HUES64 (cell line): ENCODE measurements around the gene MED14. TPM values are rescaled to one million over a fixed set of nuclear protein-coding genes. Genes with fewer than 3 reads are reported as not detected.
A peak's percentile ranks its signal among the peaks of the same experiment; 100 is the strongest.
"Not testable (repeated sequence)": the region's sequence is repeated elsewhere in the genome, so short reads cannot be mapped to it uniquely, and the experiment has no call there.

Source experiments
- H3K27ac ChIP-seq: 2 replicates; pipeline ENCODE4 v1.7.0; 2013; ENCODE audit warnings: low read depth, low read length, inconsistent platforms
- H3K27me3 ChIP-seq: 2 replicates; pipeline ENCODE4 v1.6.1; 2013; ENCODE audit warnings: mild to moderate bottlenecking, low read length; ENCODE audit not compliant: insufficient read depth
- H3K36me3 ChIP-seq: 2 replicates; pipeline ENCODE4 v1.6.1; 2013; ENCODE audit warnings: mild to moderate bottlenecking, low read length; ENCODE audit not compliant: insufficient read depth
- H3K4me1 ChIP-seq: 2 replicates; pipeline ENCODE4 v1.6.1; 2013; ENCODE audit warnings: mild to moderate bottlenecking, low read length, moderate library complexity; ENCODE audit not compliant: insufficient read depth
- H3K4me3 ChIP-seq: 2 replicates; pipeline ENCODE4 v1.5.1; 2013; ENCODE audit warnings: mild to moderate bottlenecking, low read length, moderate library complexity
- H3K9ac ChIP-seq: 2 replicates; pipeline ENCODE4 v1.6.1; 2013; ENCODE audit warnings: mild to moderate bottlenecking, low read depth, low read length
- H3K9me3 ChIP-seq: 2 replicates; pipeline ENCODE4 v1.6.1; 2013; ENCODE audit warnings: low read depth, low read length; ENCODE audit not compliant: insufficient read depth
- WGBS: fragments of 150-250, 120-280 bp; methylation state at CpG from one replicate; pipeline ENCODE4 v1.1.7; 2013; ENCODE audit warnings: missing lambda C conversion rate; 5-methylcytosine and 5-hydroxymethylcytosine counted together
- polyA plus RNA-seq, 2 experiments: library from polyadenylated mRNA; stranded (reverse); fragments of 50-300 nt; gene quantifications; one replicate each; pipeline ENCODE4 v1.2.3, GENCODE V29; 2013

MED14 gene
- 30.2 TPM for polyA plus RNA-seq (2013, experiment 1 of 2)
- 39.4 TPM for polyA plus RNA-seq (2013, experiment 2 of 2)

DNA sequence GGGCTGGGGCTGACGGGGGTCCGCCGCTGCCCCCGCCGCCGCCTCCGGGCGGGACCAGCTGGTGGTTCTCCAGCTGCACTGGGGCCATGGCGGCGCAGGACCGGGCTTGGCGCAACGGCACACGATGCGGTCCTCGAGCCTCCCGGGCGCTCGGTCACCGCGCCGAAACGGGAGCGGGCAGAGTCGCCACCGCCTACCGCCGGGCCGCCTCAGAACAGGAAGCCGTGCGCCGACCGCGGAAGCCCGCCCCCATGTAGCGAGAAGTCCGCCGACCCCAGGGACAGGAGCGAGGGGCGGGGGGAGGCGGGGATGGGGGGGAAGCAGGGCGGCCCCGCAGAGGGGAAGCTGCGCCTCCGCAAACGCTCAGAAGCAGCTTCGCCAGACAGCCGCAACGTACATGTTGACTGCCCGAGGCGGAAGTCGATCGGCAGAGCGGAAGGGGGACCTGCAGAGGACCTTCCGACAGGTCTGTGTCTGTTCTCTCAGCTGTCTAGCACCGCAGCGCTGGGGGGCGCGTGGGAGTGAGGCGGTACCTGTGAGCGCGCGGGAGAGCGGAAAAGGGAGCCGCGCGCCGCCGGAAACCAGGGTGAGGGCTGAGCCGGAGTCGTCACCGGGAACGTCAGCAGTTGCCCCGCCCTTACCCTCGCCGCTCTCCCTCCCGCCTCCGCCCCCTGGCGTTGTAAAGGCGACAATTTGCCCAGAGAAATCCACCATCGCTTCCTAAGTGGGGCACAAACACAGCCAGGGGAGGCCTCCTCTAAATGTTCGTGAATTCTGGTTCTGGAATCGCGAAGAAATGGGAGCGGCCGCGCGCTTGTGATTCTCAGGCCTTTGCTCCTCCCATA, at the start of gene MED14:
Gene MED14 (minus strand): TSS at position 218 of the 845 bp plus-strand sequence. CDS start 130 bp downstream, at position 88.
- H3K36me3 ChIP-seq: peaks cover 2% of the 10 kb centered on the region; the same call in 1 of the 2 replicates
- peak within 1 kb of the TSS; percentile 91 for H3K27ac ChIP-seq
- H3K27me3 ChIP-seq: no peaks in the 10 kb centered on the region
- under 1% methylated on average over 88 of the region's 88 CpGs for WGBS
- H3K9me3 ChIP-seq: no peaks in the 10 kb centered on the region
- peak within 1 kb of the TSS; percentile 77 for H3K9ac ChIP-seq
- H3K4me1 ChIP-seq: peaks cover 8% of the 10 kb centered on the region; the same call in 1 of the 2 replicates
- peak within 1 kb of the TSS; percentile 85 for H3K4me3 ChIP-seq

DNA sequence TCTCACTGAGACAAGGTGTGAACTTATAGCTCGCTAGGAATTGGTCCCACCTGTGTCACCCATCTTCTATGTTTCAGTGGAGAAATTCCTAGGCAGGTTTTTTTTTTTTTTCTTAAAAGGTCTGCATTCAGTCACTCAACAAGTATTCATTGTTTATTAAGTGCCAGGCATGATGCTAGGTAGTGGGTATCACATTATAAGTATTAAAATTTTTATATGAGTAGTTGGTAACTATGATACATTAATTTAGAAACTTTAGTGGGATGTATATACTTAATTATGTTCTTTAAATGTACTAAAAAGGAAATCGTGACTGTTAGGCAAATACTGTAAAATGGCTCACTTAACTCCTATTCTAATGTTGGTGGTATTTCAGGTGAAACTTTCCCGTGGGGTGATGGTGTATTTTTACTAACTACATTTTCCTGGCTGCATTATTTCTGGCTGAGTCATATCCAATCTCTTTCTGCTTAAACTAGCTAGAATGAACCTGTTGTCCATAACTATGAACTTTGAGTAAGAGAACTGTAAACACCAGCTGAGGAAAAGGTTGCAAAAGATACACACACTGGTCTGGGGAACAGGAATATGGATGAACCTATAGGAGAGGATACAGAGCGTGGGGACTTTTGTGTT, 49.3 kb upstream of the MED14 start:
- no peak overlapping the region for H3K4me3 ChIP-seq
- H3K36me3 ChIP-seq: no peaks in the 10 kb centered on the region
- no peak overlapping the region for H3K9ac ChIP-seq
- no peak overlapping the region for H3K27ac ChIP-seq
- WGBS: 92% methylated on average over 1 of the region's 4 CpGs
- H3K9me3 ChIP-seq: no peaks in the 10 kb centered on the region
- H3K27me3 ChIP-seq: no peaks in the 10 kb centered on the region
- H3K4me1 ChIP-seq: no peaks in the 10 kb centered on the region

DNA sequence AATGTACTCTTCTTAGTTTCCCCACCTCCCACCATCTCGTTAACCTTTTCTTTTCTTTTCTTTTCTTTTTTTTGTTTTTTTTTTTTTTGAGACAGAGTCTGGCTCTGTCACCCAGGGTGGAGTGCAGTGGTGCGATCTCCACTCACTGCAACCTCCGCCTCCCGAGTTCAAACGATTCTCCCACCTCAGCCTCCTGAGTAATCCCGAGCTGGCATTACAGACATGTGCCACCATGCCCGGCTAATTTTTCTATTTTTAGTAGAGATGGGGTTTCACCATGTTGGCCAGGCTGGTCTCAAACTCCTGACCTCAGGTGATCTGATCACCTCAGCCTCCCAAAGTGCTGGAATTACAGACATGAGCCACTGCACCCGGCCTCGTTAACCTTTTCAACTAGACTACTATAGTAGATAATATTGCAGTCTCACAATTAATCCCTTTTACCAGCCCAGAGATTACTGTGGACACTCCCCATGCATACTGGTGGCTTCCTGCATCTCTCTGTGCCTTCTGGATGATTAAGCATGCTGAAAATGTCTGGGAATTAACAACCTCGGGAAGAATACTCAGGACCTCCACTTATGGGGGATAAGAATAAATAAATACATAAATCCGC, 47.4 kb upstream of the MED14 start:
- 95% methylated on average over 6 of the region's 11 CpGs for WGBS
- not testable (repeated sequence) for H3K36me3 ChIP-seq

DNA sequence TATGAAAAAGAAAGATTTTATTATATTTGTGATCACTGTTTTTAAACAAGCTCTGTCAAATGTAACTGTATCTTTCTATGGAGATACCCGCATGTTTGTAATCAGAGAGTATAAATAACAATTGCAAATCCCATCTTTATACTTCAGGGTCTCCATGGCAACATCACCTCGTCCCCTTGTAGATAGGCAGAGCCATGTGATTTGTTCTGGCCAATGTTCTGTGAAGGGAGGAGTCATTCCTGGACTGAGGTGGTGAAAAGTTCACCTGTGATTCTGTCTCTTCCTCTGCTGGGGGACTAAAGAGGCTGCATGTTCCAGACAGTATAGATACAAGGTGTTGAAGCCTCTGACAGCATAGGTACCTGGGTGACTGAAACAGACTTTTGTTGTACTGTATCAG, 45.6 kb upstream of the MED14 start:
- no peaks in the 10 kb centered on the region for H3K27me3 ChIP-seq
- no peaks in the 10 kb centered on the region for H3K9me3 ChIP-seq
- no peak overlapping the region for H3K4me3 ChIP-seq
- no peak overlapping the region for H3K27ac ChIP-seq
- H3K4me1 ChIP-seq: no peaks in the 10 kb centered on the region
- 100% methylated on average over 1 of the region's 2 CpGs for WGBS
- no peak overlapping the region for H3K9ac ChIP-seq
- H3K36me3 ChIP-seq: no peaks in the 10 kb centered on the region

More for the DNA sequence above, 47.4 kb upstream of the MED14 start:
- not testable (repeated sequence) for H3K9me3 ChIP-seq, H3K9ac ChIP-seq, H3K4me1 ChIP-seq, H3K27me3 ChIP-seq, H3K27ac ChIP-seq, H3K4me3 ChIP-seq

DNA sequence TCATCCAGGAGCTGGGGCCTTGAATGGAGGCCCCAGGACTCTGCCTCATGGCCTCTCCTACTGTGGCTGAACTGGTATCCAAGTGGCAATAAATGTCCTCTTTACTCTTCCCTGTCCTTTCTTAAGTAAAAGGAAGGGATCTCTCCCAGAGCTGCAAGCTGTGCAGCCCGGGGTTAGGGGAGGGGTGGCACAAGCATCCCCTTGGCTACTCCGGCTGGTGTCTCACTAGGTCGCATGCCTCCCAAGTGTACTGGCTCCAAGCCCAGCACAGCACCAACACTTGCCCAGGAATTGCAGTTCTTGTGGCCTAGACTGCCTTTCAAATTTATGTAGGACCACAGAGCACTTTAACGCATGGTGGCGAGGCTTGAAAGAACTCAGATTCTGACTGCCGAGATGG, 44.7 kb upstream of the MED14 start:
- Histone ChIP-seq H3K36me3 (no peaks in the 10 kb centered on the region), H3K27me3 (no peaks in the 10 kb centered on the region), H3K27ac (no peak overlapping the region), H3K9me3 (no peaks in the 10 kb centered on the region), H3K9ac (no peak overlapping the region), H3K4me3 (no peak overlapping the region), H3K4me1 (no peaks in the 10 kb centered on the region)
- 92% methylated on average over 6 of the region's 6 CpGs for WGBS

DNA sequence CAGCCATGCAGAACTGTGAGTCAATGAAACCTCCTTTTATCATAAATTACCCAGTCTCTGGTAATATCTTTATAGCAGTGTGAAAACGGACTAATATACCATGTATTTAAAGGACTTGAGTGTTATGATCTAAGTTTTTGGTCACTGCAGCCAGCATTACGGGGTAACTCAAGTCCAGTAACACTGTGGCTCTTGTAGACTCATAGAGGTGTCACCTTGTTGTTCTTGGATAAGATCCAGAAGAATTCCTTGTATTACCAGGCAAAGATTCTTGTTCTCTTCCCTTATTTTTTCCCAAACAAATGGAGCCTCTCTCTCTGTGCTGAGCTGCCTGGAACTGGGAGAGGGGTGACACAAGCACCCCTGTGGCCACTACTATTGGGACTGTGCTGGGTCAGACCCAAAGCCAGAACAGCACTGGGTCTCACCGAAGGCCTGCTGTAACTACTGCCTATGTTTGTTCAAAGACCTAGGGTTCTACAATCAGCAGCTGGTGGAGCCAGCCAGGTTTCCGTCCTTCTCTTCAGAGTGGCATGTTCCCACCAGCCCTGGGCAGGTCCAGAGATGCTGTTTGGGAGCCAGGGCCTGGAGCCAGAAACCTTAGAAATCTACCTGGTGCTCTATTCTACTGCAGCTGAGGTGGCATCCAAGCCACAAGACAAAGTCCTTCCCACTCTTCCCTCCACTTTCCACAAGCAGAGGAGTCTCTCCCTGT, 43.7 kb upstream of the MED14 start:
- WGBS: over 99% methylated on average over 4 of the region's 4 CpGs
- H3K9ac ChIP-seq: no peak overlapping the region
- H3K4me1 ChIP-seq: no peaks in the 10 kb centered on the region
- no peaks in the 10 kb centered on the region for H3K27me3 ChIP-seq
- H3K4me3 ChIP-seq: no peak overlapping the region
- no peak overlapping the region for H3K27ac ChIP-seq
- H3K36me3 ChIP-seq: no peaks in the 10 kb centered on the region
- H3K9me3 ChIP-seq: no peaks in the 10 kb centered on the region

DNA sequence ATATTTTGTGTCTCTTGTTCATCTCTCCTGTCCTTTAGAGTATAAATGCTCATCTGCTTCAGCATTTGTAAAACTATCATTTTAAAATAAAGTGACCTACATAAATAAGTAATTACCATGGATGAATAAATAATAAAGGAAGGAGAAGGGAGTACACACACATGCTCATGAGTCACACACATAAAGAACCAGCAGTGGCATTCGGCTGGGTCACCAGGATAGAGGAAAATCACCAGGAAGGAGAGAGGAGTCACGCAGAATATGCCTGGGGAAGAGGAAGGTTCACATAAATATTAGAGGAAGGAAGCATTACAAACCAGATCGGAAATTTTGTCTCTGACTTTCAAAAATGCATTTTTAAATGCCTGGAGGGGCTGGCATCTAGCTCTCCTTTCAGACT, 38.5 kb upstream of the MED14 start:
- H3K27ac ChIP-seq: no peak overlapping the region
- no peaks in the 10 kb centered on the region for H3K27me3 ChIP-seq
- H3K9ac ChIP-seq: no peak overlapping the region
- H3K4me1 ChIP-seq: no peaks in the 10 kb centered on the region
- H3K9me3 ChIP-seq: no peaks in the 10 kb centered on the region
- 86% methylated on average over 3 of the region's 3 CpGs for WGBS
- H3K36me3 ChIP-seq: no peaks in the 10 kb centered on the region
- no peak overlapping the region for H3K4me3 ChIP-seq

DNA sequence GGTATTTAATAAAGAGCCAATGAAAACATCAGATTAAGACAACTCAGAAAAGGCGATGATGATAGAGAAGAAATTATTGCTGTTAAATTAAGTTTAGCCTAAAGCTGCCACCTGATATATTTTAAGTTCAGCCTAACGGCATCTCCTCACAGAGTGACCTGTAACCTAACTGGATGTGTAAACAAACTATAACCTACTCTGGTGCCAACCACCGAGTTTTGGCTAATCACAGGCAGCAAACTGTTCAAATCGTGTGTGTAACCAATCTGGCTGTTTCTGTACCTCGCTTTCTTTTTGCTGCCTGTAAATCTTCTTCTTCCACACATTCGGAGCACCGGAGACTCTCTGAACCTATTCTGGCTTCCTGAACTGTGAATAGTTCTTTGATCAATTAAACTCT, 37.8 kb upstream of the MED14 start:
- H3K9ac ChIP-seq: no peak overlapping the region
- no peaks in the 10 kb centered on the region for H3K27me3 ChIP-seq
- H3K36me3 ChIP-seq: no peaks in the 10 kb centered on the region
- H3K9me3 ChIP-seq: no peaks in the 10 kb centered on the region
- no peak overlapping the region for H3K27ac ChIP-seq
- H3K4me1 ChIP-seq: no peaks in the 10 kb centered on the region
- H3K4me3 ChIP-seq: no peak overlapping the region
- whole genome bisulfite sequencing: 87% methylated on average over 5 of the region's 7 CpGs

DNA sequence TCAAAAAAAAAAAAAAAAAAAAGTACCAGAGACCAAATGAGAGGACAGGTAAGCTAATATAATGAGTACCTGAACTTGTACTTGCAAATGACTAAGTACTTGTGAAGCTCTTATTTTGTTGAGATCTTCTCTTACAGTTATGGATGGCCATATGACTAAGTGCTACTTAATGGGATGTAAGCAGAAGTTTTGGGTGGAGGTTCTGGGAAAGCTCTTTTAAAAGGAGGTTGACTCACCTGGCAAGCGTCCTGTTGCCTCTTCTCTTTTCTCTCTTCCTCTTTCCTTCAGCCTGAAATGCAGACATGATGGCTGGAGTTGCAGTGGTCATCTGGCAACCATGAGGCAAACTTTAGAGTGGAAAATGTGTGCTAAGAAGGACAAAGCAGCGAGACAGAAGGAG, 36.9 kb upstream of the MED14 start:
- Histone ChIP-seq H3K4me1 (no peaks in the 10 kb centered on the region), H3K27me3 (no peaks in the 10 kb centered on the region), H3K36me3 (no peaks in the 10 kb centered on the region), H3K9ac (no peak overlapping the region), H3K4me3 (no peak overlapping the region), H3K27ac (no peak overlapping the region), H3K9me3 (no peaks in the 10 kb centered on the region)
- WGBS: 95% methylated on average over 1 of the region's 2 CpGs

DNA sequence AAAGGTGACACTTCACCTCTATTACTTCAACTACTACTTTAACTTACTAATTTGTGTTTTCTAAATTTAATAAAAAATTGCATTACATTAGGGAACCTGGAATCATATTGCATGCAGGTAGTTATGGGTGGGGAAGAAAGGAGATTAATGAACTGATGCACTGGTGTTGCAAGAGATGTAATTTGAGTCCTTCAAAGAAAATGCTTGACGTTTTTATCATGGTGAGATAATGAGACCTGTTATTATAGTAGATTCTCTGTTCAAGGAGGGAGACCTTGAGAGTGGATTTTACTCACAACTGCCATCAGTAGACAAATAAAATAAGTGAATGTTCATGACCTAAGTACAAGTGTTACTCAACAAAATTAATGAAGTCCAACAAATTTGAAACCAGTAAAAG, 26.4 kb upstream of the MED14 start:
- WGBS: 73% methylated on average over 1 of the region's 1 CpG
- H3K36me3 ChIP-seq: no peaks in the 10 kb centered on the region
- H3K27me3 ChIP-seq: no peaks in the 10 kb centered on the region
- H3K9me3 ChIP-seq: no peaks in the 10 kb centered on the region
- H3K9ac ChIP-seq: no peak overlapping the region
- H3K4me3 ChIP-seq: no peak overlapping the region
- no peaks in the 10 kb centered on the region for H3K4me1 ChIP-seq
- no peak overlapping the region for H3K27ac ChIP-seq

DNA sequence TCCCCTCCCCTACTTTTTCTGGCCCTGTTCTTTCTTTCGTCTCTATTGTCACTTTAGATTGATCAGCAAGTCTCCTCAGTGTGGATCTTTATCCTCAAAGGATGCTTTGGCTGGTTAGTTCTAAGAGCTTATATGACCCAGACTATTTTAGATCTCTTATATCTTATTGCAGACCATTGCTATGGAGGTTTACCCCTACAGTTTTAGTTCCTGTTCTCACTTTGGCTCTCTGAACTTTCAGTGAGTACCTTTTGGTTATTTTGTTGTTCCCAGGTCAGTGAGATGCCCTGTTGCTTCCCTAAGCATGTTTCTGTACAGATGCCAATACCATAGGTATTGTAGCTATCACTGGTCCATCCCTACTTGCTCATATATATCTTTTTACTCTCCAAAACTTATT, 24.0 kb upstream of the MED14 start:
- Histone ChIP-seq H3K36me3 (no peaks in the 10 kb centered on the region), H3K9me3 (no peaks in the 10 kb centered on the region), H3K4me1 (0 out of 2 replicates have a peak, but pooled peaks cover 4% of the 10 kb centered on the region), H3K27ac (no peak overlapping the region), H3K9ac (no peak overlapping the region), H3K27me3 (no peaks in the 10 kb centered on the region), H3K4me3 (no peak overlapping the region)
- WGBS: 100% methylated on average over 1 of the region's 1 CpG
